ENCODE data around the gene DNPEP.

The DNPEP gene

DNA sequence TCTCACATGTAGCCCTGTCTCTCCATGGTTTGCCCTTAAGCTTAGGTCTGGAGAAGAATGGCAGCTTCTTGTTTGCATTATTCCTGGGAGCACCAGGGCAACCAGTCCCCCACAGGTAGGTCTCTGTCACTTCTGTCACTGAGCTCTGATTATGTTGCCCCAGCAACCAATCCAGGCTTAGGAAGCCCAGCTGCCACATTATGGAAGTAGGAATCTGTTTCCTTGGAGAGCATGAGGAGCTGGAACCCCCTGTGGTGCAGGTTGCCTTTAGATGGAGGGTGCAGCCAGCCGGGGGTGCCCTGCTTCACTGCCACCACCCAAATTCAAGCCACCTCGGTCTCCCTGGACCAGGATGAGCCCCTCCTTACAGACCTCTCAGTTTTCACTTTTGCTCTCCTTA lies 60.0 kb downstream of the DNPEP start:
- CTCF ChIA-PET = interaction anchor here (0.7 to 0.9 kb wide), 3 partner anchors 12 to 291 kb away, joined by 3 to 5 read pairs (median 3); no protein-coding TSS in a partner anchor
- no peak overlapping the region for H3K27ac ChIP-seq
- POLR2A ChIA-PET (ENCODE audit: low non-redundant PET) = no interaction called here
- TF ChIP-seq, protein P1, sequence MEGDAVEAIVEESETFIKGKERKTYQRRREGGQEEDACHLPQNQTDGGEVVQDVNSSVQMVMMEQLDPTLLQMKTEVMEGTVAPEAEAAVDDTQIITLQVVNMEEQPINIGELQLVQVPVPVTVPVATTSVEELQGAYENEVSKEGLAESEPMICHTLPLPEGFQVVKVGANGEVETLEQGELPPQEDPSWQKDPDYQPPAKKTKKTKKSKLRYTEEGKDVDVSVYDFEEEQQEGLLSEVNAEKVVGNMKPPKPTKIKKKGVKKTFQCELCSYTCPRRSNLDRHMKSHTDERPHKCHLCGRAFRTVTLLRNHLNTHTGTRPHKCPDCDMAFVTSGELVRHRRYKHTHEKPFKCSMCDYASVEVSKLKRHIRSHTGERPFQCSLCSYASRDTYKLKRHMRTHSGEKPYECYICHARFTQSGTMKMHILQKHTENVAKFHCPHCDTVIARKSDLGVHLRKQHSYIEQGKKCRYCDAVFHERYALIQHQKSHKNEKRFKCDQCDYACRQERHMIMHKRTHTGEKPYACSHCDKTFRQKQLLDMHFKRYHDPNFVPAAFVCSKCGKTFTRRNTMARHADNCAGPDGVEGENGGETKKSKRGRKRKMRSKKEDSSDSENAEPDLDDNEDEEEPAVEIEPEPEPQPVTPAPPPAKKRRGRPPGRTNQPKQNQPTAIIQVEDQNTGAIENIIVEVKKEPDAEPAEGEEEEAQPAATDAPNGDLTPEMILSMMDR (conservative IDR thresholded peaks at IDR 0.05; ENCODE audit: low read depth) = no peak
- no peak for DNase-seq (ENCODE audit: low spot score)

DNA sequence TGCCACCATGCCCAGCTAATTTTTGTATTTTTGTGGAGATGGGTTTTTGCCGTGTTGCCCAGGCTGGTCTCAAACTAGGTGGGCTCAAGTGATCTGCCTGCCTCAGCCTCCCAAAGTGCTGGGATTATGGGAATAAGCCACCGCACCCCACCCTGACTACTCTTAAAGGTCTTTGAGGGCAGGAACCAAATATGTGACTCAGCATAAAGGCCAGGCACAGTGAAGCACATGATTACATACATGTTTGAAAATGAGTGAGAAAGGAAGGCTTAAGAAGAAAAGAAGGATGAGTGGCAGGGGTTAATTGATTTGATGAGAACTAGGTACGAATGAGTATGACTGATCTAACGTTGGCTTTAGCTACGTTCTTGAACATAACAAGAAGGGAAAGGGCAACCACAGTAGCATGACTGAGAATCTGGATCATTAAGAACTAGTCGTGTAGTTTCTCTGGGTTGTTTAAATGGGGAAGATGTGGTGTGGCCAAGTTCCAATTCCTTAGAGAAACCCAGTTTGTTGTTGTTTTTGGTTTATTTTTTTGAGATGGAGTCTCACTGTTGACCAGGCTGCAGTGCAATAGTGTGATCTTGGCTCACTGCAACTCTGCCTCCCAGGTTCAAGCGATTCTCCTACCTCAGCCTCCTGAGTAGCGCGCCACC lies 61.9 kb downstream of the DNPEP start:
- POLR2A ChIA-PET (ENCODE audit: low non-redundant PET) = no interaction called here
- no peak overlapping the region for H3K27ac ChIP-seq
- TF ChIP-seq, protein P1 (conservative IDR thresholded peaks at IDR 0.05; ENCODE audit: low read depth) = no peak
- CTCF ChIA-PET = interaction anchor here (0.5 kb wide), 1 partner anchor 339 kb away, joined by 4 read pairs; no protein-coding TSS in a partner anchor
- no peak for DNase-seq (ENCODE audit: low spot score)

DNA sequence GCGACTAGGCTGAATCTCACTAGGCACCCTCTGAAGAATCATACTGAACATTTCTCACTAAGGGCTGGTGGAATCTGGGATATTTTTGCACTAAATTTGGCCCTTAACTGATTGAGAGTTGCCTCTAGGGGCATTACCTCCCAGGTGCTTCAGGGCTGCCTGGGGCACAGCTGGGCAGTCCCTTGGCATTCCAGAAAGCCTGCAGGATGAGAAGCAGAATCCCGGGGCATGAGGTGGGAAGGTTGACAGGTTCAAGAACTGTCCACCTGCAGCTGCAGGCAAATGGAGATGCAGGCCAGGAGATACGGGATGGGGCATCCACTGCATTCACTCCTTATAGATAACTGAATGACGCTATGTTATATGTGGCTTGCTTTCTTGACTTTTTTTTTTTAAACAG lies 62.6 kb downstream of the DNPEP start:
- CTCF ChIA-PET = no interaction called here
- TF ChIP-seq, protein P1 (conservative IDR thresholded peaks at IDR 0.05; ENCODE audit: low read depth) = no peak
- DNase-seq (ENCODE audit: low spot score) = no peak
- no peak overlapping the region for H3K27ac ChIP-seq
- POLR2A ChIA-PET (ENCODE audit: low non-redundant PET) = no interaction called here

DNA sequence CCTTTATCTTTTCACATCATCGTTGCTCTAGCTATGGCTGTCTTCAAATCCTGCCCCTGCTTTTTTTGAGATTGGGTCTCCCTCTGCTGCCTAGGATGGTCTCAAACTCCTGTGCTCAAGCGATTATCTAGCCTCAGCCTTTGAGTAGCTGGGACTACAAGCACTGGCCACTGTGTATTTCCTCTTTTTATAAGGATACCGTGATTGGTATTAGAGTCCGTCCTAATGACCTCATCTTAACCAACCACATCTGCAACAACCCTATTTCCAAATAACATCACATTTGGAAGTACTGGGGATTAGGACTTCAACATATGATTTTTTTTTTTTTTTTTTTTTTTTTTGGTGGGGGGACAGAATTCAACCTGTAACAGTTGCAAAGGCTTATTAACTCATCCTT lies 64.3 kb downstream of the DNPEP start:
- CTCF ChIA-PET = interaction anchor here (0.6 kb wide), 1 partner anchor 319 kb away, joined by 3 read pairs; no protein-coding TSS in a partner anchor
- no peak for DNase-seq (ENCODE audit: low spot score)
- TF ChIP-seq, protein P1 (conservative IDR thresholded peaks at IDR 0.05; ENCODE audit: low read depth) = no peak
- POLR2A ChIA-PET (ENCODE audit: low non-redundant PET) = no interaction called here
- H3K27ac ChIP-seq = no peak overlapping the region

Data from RWPE1 (cell line).